H9 (cell line): ENCODE data around the gene SLC35B4. TPM values are rescaled to one million over a fixed set of nuclear protein-coding genes. Genes with fewer than 3 reads are reported as not detected.

Experiments used
- DNase-seq: peaks from one replicate; pipeline ENCODE4 v3.0.0-alpha.2; 2017
- H2AFZ ChIP-seq: one replicate; pipeline ENCODE4 v1.6.1; 2013; ENCODE audit warnings: mild to moderate bottlenecking, low read length, control low read depth, moderate library complexity
- H2AK5ac ChIP-seq: 2 replicates; pipeline ENCODE4 v1.6.1; 2013; ENCODE audit warnings: low read length, control low read depth, mixed read lengths; ENCODE audit not compliant: insufficient read length
- H2BK120ac ChIP-seq: one replicate; pipeline ENCODE4 v1.6.1; 2013; ENCODE audit warnings: low read depth, mild to moderate bottlenecking, low read length, control low read depth, inconsistent platforms; ENCODE audit not compliant: poor library complexity, severe bottlenecking
- H2BK12ac ChIP-seq: 2 replicates; pipeline ENCODE4 v1.6.1; 2013; ENCODE audit warnings: low read length, control low read depth, mixed read lengths, low read depth; ENCODE audit not compliant: insufficient read length
- H2BK15ac ChIP-seq: 2 replicates; pipeline ENCODE4 v1.6.1; 2013; ENCODE audit warnings: low read depth, low read length, control low read depth
- H2BK20ac ChIP-seq: one replicate; pipeline ENCODE4 v1.6.1; 2013; ENCODE audit warnings: low read depth, mild to moderate bottlenecking, low read length, control low read depth, inconsistent platforms; ENCODE audit not compliant: poor library complexity, severe bottlenecking
- H2BK5ac ChIP-seq: 2 replicates; pipeline ENCODE4 v1.6.1; 2013; ENCODE audit warnings: low read length, control low read depth, mixed read lengths; ENCODE audit not compliant: insufficient read length
- H3K14ac ChIP-seq: 2 replicates; pipeline ENCODE4 v1.6.1; 2013; ENCODE audit warnings: low read length, control low read depth; ENCODE audit not compliant: insufficient read depth
- H3K18ac ChIP-seq: 2 replicates; pipeline ENCODE4 v1.6.1; 2013; ENCODE audit warnings: low read depth, mild to moderate bottlenecking, mixed read lengths, low read length, control low read depth; ENCODE audit not compliant: insufficient read length
- H3K23ac ChIP-seq: 2 replicates; pipeline ENCODE4 v1.6.1; 2013; ENCODE audit warnings: low read length, control low read depth, mixed read lengths, low read depth; ENCODE audit not compliant: insufficient read length
- H3K23me2 ChIP-seq: 2 replicates; pipeline ENCODE4 v1.6.1; 2013; ENCODE audit warnings: low read depth, mild to moderate bottlenecking, mixed read lengths, low read length, control low read depth; ENCODE audit not compliant: insufficient read length, poor library complexity, severe bottlenecking
- H3K27ac ChIP-seq: 2 replicates; pipeline ENCODE4 v1.5.1; 2013; ENCODE audit warnings: low read length, control low read depth, mixed read lengths, low read depth; ENCODE audit not compliant: insufficient read length
- H3K27me3 ChIP-seq: 2 replicates; pipeline ENCODE4 v1.6.1; 2013; ENCODE audit warnings: low read length, control low read depth, inconsistent platforms; ENCODE audit not compliant: insufficient read depth
- H3K4ac ChIP-seq: 2 replicates; pipeline ENCODE4 v1.6.1; 2013; ENCODE audit warnings: low read depth, mild to moderate bottlenecking, control low read depth, inconsistent platforms, low read length, moderate library complexity
- H3K4me1 ChIP-seq: 2 replicates; pipeline ENCODE4 v1.6.1; 2013; ENCODE audit warnings: low read length, control low read depth, inconsistent platforms; ENCODE audit not compliant: insufficient read depth
- H3K4me2 ChIP-seq: 2 replicates; pipeline ENCODE4 v1.6.1; 2013; ENCODE audit warnings: low read length, control low read depth, mixed read lengths; ENCODE audit not compliant: insufficient read length, insufficient read depth
- H3K56ac ChIP-seq: 2 replicates; pipeline ENCODE4 v1.6.1; 2013; ENCODE audit warnings: low read depth, mild to moderate bottlenecking, mixed read lengths, low read length, control low read depth; ENCODE audit not compliant: insufficient read length
- H3K79me1 ChIP-seq: 2 replicates; pipeline ENCODE4 v1.6.1; 2013; ENCODE audit warnings: low read depth, mild to moderate bottlenecking, moderate library complexity, low read length, control low read depth, inconsistent platforms; ENCODE audit not compliant: insufficient read depth, poor library complexity, severe bottlenecking
- H3K79me2 ChIP-seq: 2 replicates; pipeline ENCODE4 v1.6.1; 2013; ENCODE audit warnings: low read length, control low read depth, inconsistent platforms; ENCODE audit not compliant: insufficient read depth
- H3K9ac ChIP-seq: 2 replicates; pipeline ENCODE4 v1.6.1; 2013; ENCODE audit warnings: low read length, control low read depth, mixed read lengths; ENCODE audit not compliant: insufficient read length; ENCODE audit errors: extremely low read depth
- H3K9me3 ChIP-seq: one replicate; pipeline ENCODE4 v1.6.1; 2013; ENCODE audit warnings: low read depth, low read length, inconsistent platforms; ENCODE audit not compliant: control insufficient read depth
- H3T11ph ChIP-seq: one replicate; pipeline ENCODE4 v1.6.1; 2013; ENCODE audit warnings: mild to moderate bottlenecking, low read length, control low read depth, inconsistent platforms
- H4K20me1 ChIP-seq: one replicate; pipeline ENCODE4 v1.6.1; 2013; ENCODE audit not compliant: control insufficient read depth, insufficient read length, insufficient read depth
- H4K5ac ChIP-seq: 2 replicates; pipeline ENCODE4 v1.6.1; 2013; ENCODE audit warnings: low read depth, mild to moderate bottlenecking, mixed read lengths, low read length, control low read depth; ENCODE audit not compliant: insufficient read length
- H4K8ac ChIP-seq: replicated peaks from 2 replicates; pipeline ENCODE4 v1.6.1; 2013; ENCODE audit warnings: low read length, control low read depth, mixed read lengths, low read depth; ENCODE audit not compliant: insufficient read length
- H4K91ac ChIP-seq: 2 replicates; pipeline ENCODE4 v1.6.1; 2013; ENCODE audit warnings: low read depth, mild to moderate bottlenecking, moderate library complexity, mixed read lengths, low read length, control low read depth; ENCODE audit not compliant: insufficient read length
- H3K27ac Mint-ChIP-seq, 3 experiments: 2 replicates in 2 of 3; 3 replicates in 1 of 3; pipeline ENCODE4 v1.8.0; 2020 to 2021; ENCODE audit warnings: mixed read lengths in 3 of 3, mild to moderate bottlenecking in 1 of 3, moderate library complexity in 1 of 3
- H3K27me3 Mint-ChIP-seq: 2 replicates; pipeline ENCODE4 v1.8.0; 2021; ENCODE audit warnings: low read depth, mild to moderate bottlenecking, moderate library complexity, mixed read lengths
- H3K36me3 Mint-ChIP-seq, 3 experiments: 2 replicates in 2 of 3; 3 replicates in 1 of 3; pipeline ENCODE4 v1.8.0; 2020 to 2021; ENCODE audit warnings: low read depth in 3 of 3, mixed read lengths in 3 of 3; ENCODE audit not compliant: insufficient read depth in 1 of 3
- H3K4me1 Mint-ChIP-seq, 2 experiments: 2 replicates each; pipeline ENCODE4 v1.8.0; 2020; ENCODE audit warnings: mixed read lengths in 2 of 2
- H3K4me3 Mint-ChIP-seq, 2 experiments: 2 replicates in 1 of 2; 3 replicates in 1 of 2; pipeline ENCODE4 v1.8.0; 2020 to 2021; ENCODE audit warnings: mild to moderate bottlenecking in 2 of 2, mixed read lengths in 2 of 2, moderate library complexity in 1 of 2
- H3K9me3 Mint-ChIP-seq, 2 experiments: 2 replicates in 1 of 2; 3 replicates in 1 of 2; pipeline ENCODE4 v1.8.0; 2020; ENCODE audit warnings: mild to moderate bottlenecking in 2 of 2, mixed read lengths in 2 of 2, moderate library complexity in 1 of 2
- WGBS: extraction: QIAGEN DNeasy Blood & Tissue Kit; methylation state at CpG from one replicate; pipeline ENCODE4 v1.1.7; 2013; ENCODE audit warnings: missing lambda C conversion rate, low lambda C conversion rate, mixed read lengths; ENCODE audit not compliant: insufficient read length; ENCODE audit errors: extremely low coverage; 5-methylcytosine and 5-hydroxymethylcytosine counted together
- total RNA-seq: library from RNA; stranded (reverse); gene quantifications from 2 replicates; pipeline ENCODE4 v1.2.1, GENCODE V29; 2021
- TF ChIP-seq, protein P1 (sequence below): fragments of 200-600 bp; sonication (generic); conservative IDR thresholded peaks from 3 replicates; pipeline ENCODE4 v1.8.0; 2021; ENCODE audit warnings: antibody characterized with exemption, mild to moderate bottlenecking

The SLC35B4 gene
- total RNA-seq, 1 experiment from 2014 or later = 33.4 TPM

DNA sequence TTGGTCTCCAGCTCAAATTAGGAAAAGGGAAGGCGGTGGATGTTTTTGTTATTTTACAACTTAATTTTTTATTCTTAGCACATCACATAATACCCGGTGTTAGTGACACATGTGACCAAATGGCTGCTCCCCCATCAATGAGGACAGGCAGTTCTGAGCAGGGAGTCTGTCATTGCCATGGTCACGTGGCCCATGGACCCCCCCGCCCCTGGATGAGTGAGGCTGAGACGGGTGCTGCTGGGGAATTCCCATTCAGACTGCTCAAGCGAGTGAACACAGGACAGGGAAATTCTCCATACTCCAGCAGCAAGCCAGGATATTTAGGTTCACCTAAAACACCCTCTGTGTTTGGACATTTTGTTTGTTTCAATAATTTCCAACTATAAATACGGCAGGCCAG lies 34.7 kb upstream of the SLC35B4 start:
- WGBS = no CpG with 5 or more reads among the region's 7 CpGs
- no peak for DNase-seq
- H3K4me3 Mint-ChIP-seq = no peak overlapping the region
- no peak overlapping the region for H3K56ac ChIP-seq
- no peak overlapping the region for H3K23ac ChIP-seq
- TF ChIP-seq, protein P1, sequence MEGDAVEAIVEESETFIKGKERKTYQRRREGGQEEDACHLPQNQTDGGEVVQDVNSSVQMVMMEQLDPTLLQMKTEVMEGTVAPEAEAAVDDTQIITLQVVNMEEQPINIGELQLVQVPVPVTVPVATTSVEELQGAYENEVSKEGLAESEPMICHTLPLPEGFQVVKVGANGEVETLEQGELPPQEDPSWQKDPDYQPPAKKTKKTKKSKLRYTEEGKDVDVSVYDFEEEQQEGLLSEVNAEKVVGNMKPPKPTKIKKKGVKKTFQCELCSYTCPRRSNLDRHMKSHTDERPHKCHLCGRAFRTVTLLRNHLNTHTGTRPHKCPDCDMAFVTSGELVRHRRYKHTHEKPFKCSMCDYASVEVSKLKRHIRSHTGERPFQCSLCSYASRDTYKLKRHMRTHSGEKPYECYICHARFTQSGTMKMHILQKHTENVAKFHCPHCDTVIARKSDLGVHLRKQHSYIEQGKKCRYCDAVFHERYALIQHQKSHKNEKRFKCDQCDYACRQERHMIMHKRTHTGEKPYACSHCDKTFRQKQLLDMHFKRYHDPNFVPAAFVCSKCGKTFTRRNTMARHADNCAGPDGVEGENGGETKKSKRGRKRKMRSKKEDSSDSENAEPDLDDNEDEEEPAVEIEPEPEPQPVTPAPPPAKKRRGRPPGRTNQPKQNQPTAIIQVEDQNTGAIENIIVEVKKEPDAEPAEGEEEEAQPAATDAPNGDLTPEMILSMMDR = no peak
- no peak overlapping the region for H3K9ac ChIP-seq
- H3K27ac Mint-ChIP-seq = no peak overlapping the region
- H3K79me2 ChIP-seq = no peaks in the 10 kb centered on the region
- H3K18ac ChIP-seq = no peak overlapping the region
- H3K9me3 Mint-ChIP-seq = no peaks in the 10 kb centered on the region; a peak in 1 of 5 replicates
- no peaks in the 10 kb centered on the region; the same call in 1 of the 2 replicates for H3K27me3 Mint-ChIP-seq
- no peak overlapping the region for H3T11ph ChIP-seq
- H4K91ac ChIP-seq = no peak overlapping the region
- H2BK120ac ChIP-seq = no peak overlapping the region
- no peak overlapping the region for H2BK12ac ChIP-seq
- no peak overlapping the region for H3K14ac ChIP-seq
- H3K9me3 ChIP-seq = no peaks in the 10 kb centered on the region
- H4K5ac ChIP-seq = no peak overlapping the region
- no peak overlapping the region for H3K27ac ChIP-seq
- H2BK5ac ChIP-seq = no peak overlapping the region
- H3K36me3 Mint-ChIP-seq = no peaks in the 10 kb centered on the region
- no peak overlapping the region for H2BK20ac ChIP-seq
- H3K4me1 ChIP-seq = peaks cover 3% of the 10 kb centered on the region; the same call in 1 of the 2 replicates
- H2AK5ac ChIP-seq = no peak overlapping the region
- no peak overlapping the region for H3K4ac ChIP-seq
- no peaks in the 10 kb centered on the region for H3K27me3 ChIP-seq
- H2AFZ ChIP-seq = no peak overlapping the region
- no peak overlapping the region for H2BK15ac ChIP-seq
- H3K23me2 ChIP-seq = no peaks in the 10 kb centered on the region
- peaks cover 4 to 13% of the 10 kb centered on the region in 2 experiments for H3K4me1 Mint-ChIP-seq
- H3K4me2 ChIP-seq = no peak overlapping the region
- no peaks in the 10 kb centered on the region for H4K20me1 ChIP-seq
- H3K79me1 ChIP-seq = no peaks in the 10 kb centered on the region
- H4K8ac ChIP-seq = no peak overlapping the region
